ENCODE results near the gene IFNG. TPM values are rescaled to one million over a fixed set of nuclear protein-coding genes. Genes with fewer than 3 reads are reported as not detected.

IFNG gene
- total and polyA plus RNA-seq, 10 of the 15 experiments (the other 5 are each of a cell fraction or from before 2014, with no cell fraction given): 0.10 to 1.4 (median 0.25) TPM; not detected in 2

GRCh38 chr12:68198507-68199086 is 39.1 kb upstream of the IFNG start:
- Histone ChIP-seq H3K4me3 (no peak overlapping the region), H3K4me1 (ENCODE audit: control insufficient read depth, insufficient read depth, low read length) (no peaks in the 10 kb centered on the region), H3K79me2 (ENCODE audit: control insufficient read depth, insufficient read depth, low read length) (no peaks in the 10 kb centered on the region), H4K20me1 (ENCODE audit: control insufficient read depth, insufficient read depth) (no peaks in the 10 kb centered on the region), H2AFZ (ENCODE audit: control insufficient read depth, low read depth, low read length) (no peak overlapping the region), H3K9ac (ENCODE audit: control insufficient read depth, insufficient read depth, low read length) (no peak overlapping the region), H3K4me2 (ENCODE audit: control insufficient read depth, insufficient read depth) (no peak overlapping the region), H3K36me3 (ENCODE audit: control insufficient read depth in 2 of 2, insufficient read depth in 2 of 2, low read length in 1 of 2) (no peaks in the 10 kb centered on the region), H3K27me3 (replicated peaks in 1 of 2; ENCODE audit: control insufficient read depth in 2 of 2, insufficient read depth in 2 of 2, low read length in 1 of 2) (peaks cover 0 to 1% of the 10 kb centered on the region in 2 experiments; a peak in 1 of 4 replicates), H3K27ac (ENCODE audit: control insufficient read depth, insufficient read depth) (no peak overlapping the region), H3K9me3 (replicated peaks; ENCODE audit: control insufficient read depth, insufficient read depth, low read length) (no peaks in the 10 kb centered on the region; the same call in 2 of the 3 replicates)
- SMC1A ChIA-PET (ENCODE audit: uncharacterized antibody, unreplicated experiment): interaction anchor here (1.1 to 1.9 kb wide), 3 partner anchors 10 to 79 kb away, joined by 3 to 6 read pairs (median 3); no protein-coding TSS in a partner anchor
- 44% methylated on average over 12 of the region's 12 CpGs for WGBS (ENCODE audit: insufficient coverage, insufficient replicate concordance, low lambda C conversion rate, missing lambda C conversion rate)
- FAIRE-seq: no peak
- no TSS peak for BruUV-seq (replicated peaks)
- POLR2A ChIA-PET: no interaction called here
- RAD21 ChIA-PET (ENCODE audit: unreplicated experiment): no interaction called here
- DNase-seq (ENCODE audit: low read depth, low spot score): no peak
- CTCF ChIA-PET: interaction anchor here (1.8 kb wide), 1 partner anchor 158 kb away, joined by 4 read pairs; no protein-coding TSS in a partner anchor
- intact Hi-C loops (cut with micrococcal nuclease; ENCODE audit: unreplicated experiment) (no loop called here), in situ Hi-C loops (cut with MboI) (no loop called here)
- no peak for ATAC-seq
- no peak for TF ChIP-seq ATF7 (IDR thresholded peaks at IDR 0.05; ENCODE audit: low read depth)
- no peak for TF ChIP-seq ZNF622 (IDR thresholded peaks at IDR 0.05)
- TF ChIP-seq SP1 (IDR thresholded peaks at IDR 0.05; ENCODE audit: low read depth, low read length): no peak
- TF ChIP-seq SUZ12 (IDR thresholded peaks at IDR 0.05; ENCODE audit: unreplicated experiment): no peak
- TF ChIP-seq IRF4 (IDR thresholded peaks at IDR 0.05; ENCODE audit: low read depth, low read length): no peak
- no peak for TF ChIP-seq IKZF1 (conservative IDR thresholded peaks at IDR 0.05)
- no peak for TF ChIP-seq PRDM15 (CRISPR knock-in tag; IDR thresholded peaks at IDR 0.05)
- no peak for TF ChIP-seq JUNB (IDR thresholded peaks at IDR 0.05)
- no peak for TF ChIP-seq REST (IDR thresholded peaks at IDR 0.05; ENCODE audit: low read depth, low read length)
- TF ChIP-seq ZBTB33 (IDR thresholded peaks at IDR 0.05): no peak
- TF ChIP-seq MXI1 (IDR thresholded peaks at IDR 0.05; ENCODE audit: low read depth, low read length): no peak
- no peak for TF ChIP-seq IRF5 (IDR thresholded peaks at IDR 0.05; ENCODE audit: borderline replicate concordance)
- TF ChIP-seq BRCA1 (IDR thresholded peaks at IDR 0.05; ENCODE audit: low read depth, low read length): no peak
- TF ChIP-seq NR2C2 (IDR thresholded peaks at IDR 0.05; ENCODE audit: borderline replicate concordance, control insufficient read depth, insufficient read length, low read depth): no peak
